Measurements from ENCODE around the gene RPS18. TPM values are rescaled to one million over a fixed set of nuclear protein-coding genes. Genes with fewer than 3 reads are reported as not detected.
A peak's percentile ranks its signal among the peaks of the same experiment; 100 is the strongest.

Gene RPS18
- polyA plus RNA-seq, 3 donors, result 2,430 to 3,295 (median 2,894) TPM

DNA sequence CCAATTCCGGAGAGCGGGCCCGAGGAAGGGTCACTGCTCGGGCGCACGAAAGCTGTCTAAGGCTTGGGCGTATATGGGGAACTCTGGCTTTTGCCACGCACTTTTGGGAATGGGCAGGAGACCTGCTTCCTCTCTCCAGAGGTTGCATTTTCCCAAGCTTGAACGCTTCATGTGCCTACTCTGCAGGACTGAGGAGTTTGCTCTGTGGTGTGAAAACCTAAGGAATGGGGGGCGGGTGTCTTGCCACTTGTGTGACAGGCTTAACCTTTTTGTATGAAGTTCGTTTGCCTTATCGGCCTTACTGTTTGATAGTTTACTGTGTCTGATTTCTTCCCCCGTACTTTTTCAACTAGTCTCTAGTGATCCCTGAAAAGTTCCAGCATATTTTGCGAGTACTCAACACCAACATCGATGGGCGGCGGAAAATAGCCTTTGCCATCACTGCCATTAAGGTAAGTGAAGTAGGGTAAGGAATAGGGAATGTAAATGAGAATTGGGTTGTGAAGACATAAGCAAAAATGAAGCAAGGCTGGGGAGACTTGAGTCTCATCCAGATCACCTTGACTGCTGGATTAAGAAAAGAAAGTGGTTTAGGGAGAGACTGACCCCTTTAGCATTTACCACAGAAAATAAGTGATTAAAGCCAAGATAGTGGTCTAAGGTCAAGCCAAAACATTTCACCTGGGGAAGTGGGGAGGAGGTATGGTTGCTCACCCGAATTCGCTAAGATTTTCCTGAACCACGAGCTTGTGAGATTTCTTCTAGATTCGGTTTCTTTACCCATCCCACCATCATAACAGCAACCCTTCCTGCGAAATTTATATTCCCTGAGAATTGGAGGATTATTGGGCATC, 627 bp downstream of the RPS18 start:
- TF ChIP-seq, protein P1, sequence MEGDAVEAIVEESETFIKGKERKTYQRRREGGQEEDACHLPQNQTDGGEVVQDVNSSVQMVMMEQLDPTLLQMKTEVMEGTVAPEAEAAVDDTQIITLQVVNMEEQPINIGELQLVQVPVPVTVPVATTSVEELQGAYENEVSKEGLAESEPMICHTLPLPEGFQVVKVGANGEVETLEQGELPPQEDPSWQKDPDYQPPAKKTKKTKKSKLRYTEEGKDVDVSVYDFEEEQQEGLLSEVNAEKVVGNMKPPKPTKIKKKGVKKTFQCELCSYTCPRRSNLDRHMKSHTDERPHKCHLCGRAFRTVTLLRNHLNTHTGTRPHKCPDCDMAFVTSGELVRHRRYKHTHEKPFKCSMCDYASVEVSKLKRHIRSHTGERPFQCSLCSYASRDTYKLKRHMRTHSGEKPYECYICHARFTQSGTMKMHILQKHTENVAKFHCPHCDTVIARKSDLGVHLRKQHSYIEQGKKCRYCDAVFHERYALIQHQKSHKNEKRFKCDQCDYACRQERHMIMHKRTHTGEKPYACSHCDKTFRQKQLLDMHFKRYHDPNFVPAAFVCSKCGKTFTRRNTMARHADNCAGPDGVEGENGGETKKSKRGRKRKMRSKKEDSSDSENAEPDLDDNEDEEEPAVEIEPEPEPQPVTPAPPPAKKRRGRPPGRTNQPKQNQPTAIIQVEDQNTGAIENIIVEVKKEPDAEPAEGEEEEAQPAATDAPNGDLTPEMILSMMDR (IDR thresholded peaks at IDR 0.05), result no peak
- Mint-ChIP-seq H3K27me3 (ENCODE audit: low read depth in 3 of 3) (no peaks in the 10 kb centered on the region), H3K9me3 (no peaks in the 10 kb centered on the region), H3K4me1 (peaks cover 57% of the 10 kb centered on the region), H3K36me3 (peaks cover 49 to 57% of the 10 kb centered on the region in 2 donors), H3K27ac (peak overlapping the region; percentile 98 to 100 (median 100)), H3K4me3 (peak overlapping the region; percentile 96 to 100)
- Histone ChIP-seq H3K79me2 (ENCODE audit: insufficient read depth, low read length) (peaks cover 71% of the 10 kb centered on the region), H3K36me3 (replicated peaks in 1 of 2; ENCODE audit: control insufficient read depth in 1 of 2, insufficient read depth in 2 of 2, low read length in 2 of 2) (peaks cover 45 to 65% of the 10 kb centered on the region in 2 donors), H2AFZ (ENCODE audit: insufficient read depth, low read depth, low read length, poor library complexity, severe bottlenecking) (peak overlapping the region; percentile 90), H3K27me3 (ENCODE audit: control insufficient read depth in 2 of 2, insufficient read depth in 2 of 2, low read length in 2 of 2) (no peaks in the 10 kb centered on the region), H4K20me1 (ENCODE audit: insufficient read depth, low read length) (peaks cover 34% of the 10 kb centered on the region), H3K9ac (ENCODE audit: insufficient read depth, low read length, poor library complexity, severe bottlenecking) (peak overlapping the region; percentile 89), H3K4me3 (replicated peaks in 1 of 3; ENCODE audit: low read depth in 2 of 3, low read length in 3 of 3) (peak overlapping the region; percentile 83 to 95 (median 91)), H3K9me3 (replicated peaks in 1 of 2; ENCODE audit: control insufficient read depth in 1 of 2, insufficient read depth in 1 of 2, low read length in 2 of 2) (no peaks in the 10 kb centered on the region), H3K4me1 (ENCODE audit: control insufficient read depth in 1 of 2, insufficient read depth in 2 of 2, low read length in 2 of 2) (peaks cover 52 to 65% of the 10 kb centered on the region in 2 donors), H3K4me2 (replicated peaks; ENCODE audit: extremely low read depth, low read length, poor library complexity, severe bottlenecking) (peak overlapping the region; percentile 79), H3K27ac (ENCODE audit: low read depth in 1 of 2, low read length in 2 of 2) (peak overlapping the region; percentile 93 to 99)
- intact Hi-C loops (cut with micrococcal nuclease), result loop anchor here in 1 of 2 donors (2.0 kb wide), 1 partner anchor 16 kb away; the partner anchor contains the start of genes PFDN6 and WDR46
- no peak for DNase-seq
- 0% methylated on average over 7 of the region's 22 CpGs for WGBS (ENCODE audit: insufficient coverage)

DNA sequence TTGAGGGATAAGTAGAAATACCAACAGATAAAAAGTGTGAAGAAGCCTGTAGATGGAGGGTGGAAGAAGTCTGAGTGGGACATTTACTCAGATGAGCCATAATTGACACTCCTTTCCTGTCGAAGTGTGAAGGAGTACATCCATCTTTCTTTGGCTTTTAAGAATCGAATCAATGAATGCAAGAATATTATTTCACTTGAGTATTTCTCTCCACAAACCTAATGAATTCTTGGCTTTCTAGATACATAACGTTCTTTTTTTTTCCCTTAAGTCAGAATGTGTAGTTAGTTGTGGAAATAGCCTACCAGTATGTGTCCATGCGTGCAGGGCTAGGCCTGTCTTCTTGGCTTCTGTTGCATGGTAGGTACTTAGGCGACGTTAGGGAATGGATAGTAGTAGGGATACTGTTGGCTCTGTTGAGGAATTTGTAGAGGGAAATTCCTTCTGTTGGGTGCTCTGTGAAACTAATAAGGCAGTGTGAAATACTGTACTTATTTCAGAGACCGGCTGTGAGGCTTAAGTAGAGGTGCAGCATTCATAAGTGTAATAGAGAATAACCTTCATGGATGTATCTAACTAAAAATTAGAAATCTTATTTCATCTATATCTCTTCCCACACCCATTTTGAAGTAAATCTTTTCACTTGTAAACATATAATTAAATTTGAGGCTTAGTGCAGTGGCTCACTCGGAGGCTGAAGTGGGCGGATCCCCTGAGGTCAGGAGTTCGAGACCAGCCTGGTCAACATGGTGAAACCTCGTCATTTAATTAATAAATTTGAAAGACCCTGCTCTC, 1.5 kb downstream of the RPS18 start:
- H3K4me1 ChIP-seq (ENCODE audit: control insufficient read depth in 1 of 2, insufficient read depth in 2 of 2, low read length in 2 of 2), result peaks cover 57 to 69% of the 10 kb centered on the region in 2 donors
- H3K79me2 ChIP-seq (ENCODE audit: insufficient read depth, low read length), result peaks cover 80% of the 10 kb centered on the region
- intact Hi-C loops (cut with micrococcal nuclease), result loop anchor here in 1 of 2 donors (2.0 kb wide), 1 partner anchor 15 kb away; the partner anchor contains the start of genes PFDN6 and WDR46
- Mint-ChIP-seq H3K36me3 (peaks cover 41 to 50% of the 10 kb centered on the region in 2 donors), H3K27ac (peak overlapping the region in 6 of 7 donors; percentile 98 to 100 (median 100)), H3K4me1 (peaks cover 60% of the 10 kb centered on the region), H3K4me3 (peak overlapping the region in 1 of 2 donors; percentile 100), H3K9me3 (no peaks in the 10 kb centered on the region), H3K27me3 (ENCODE audit: low read depth in 3 of 3) (no peaks in the 10 kb centered on the region)
- TF ChIP-seq, protein P1 (IDR thresholded peaks at IDR 0.05), result no peak
- H3K4me3 ChIP-seq (replicated peaks in 1 of 3; ENCODE audit: low read depth in 2 of 3, low read length in 3 of 3), result peak overlapping the region in 1 of 3 experiments; percentile 91
- H2AFZ ChIP-seq (ENCODE audit: insufficient read depth, low read depth, low read length, poor library complexity, severe bottlenecking), result no peak overlapping the region
- H3K36me3 ChIP-seq (replicated peaks in 1 of 2; ENCODE audit: control insufficient read depth in 1 of 2, insufficient read depth in 2 of 2, low read length in 2 of 2), result peaks cover 37 to 61% of the 10 kb centered on the region in 2 donors
- no peak for DNase-seq
- H3K27me3 ChIP-seq (ENCODE audit: control insufficient read depth in 2 of 2, insufficient read depth in 2 of 2, low read length in 2 of 2), result no peaks in the 10 kb centered on the region
- H3K27ac ChIP-seq (ENCODE audit: low read depth in 1 of 2, low read length in 2 of 2), result peak overlapping the region in 1 of 2 donors; percentile 99
- peak overlapping the region; percentile 89 for H3K9ac ChIP-seq (ENCODE audit: insufficient read depth, low read length, poor library complexity, severe bottlenecking)
- WGBS (ENCODE audit: insufficient coverage), result 100% methylated on average over 1 of the region's 11 CpGs
- peaks cover 42% of the 10 kb centered on the region for H4K20me1 ChIP-seq (ENCODE audit: insufficient read depth, low read length)
- no peaks in the 10 kb centered on the region for H3K9me3 ChIP-seq (replicated peaks in 1 of 2; ENCODE audit: control insufficient read depth in 1 of 2, insufficient read depth in 1 of 2, low read length in 2 of 2)
- peak overlapping the region; percentile 79 for H3K4me2 ChIP-seq (replicated peaks; ENCODE audit: extremely low read depth, low read length, poor library complexity, severe bottlenecking)
